Smooth muscle cell (in vitro differentiated cells): ENCODE data around the gene STKLD1. TPM values are rescaled to one million over a fixed set of nuclear protein-coding genes. Genes with fewer than 3 reads are reported as not detected.
"Not testable (repeated sequence)": the region's sequence is repeated elsewhere in the genome, so short reads cannot be mapped to it uniquely, and the experiment has no call there.

Experiments
- DNase-seq: peaks from one replicate; lab custom pipeline; 2025; ENCODE audit not compliant: unreplicated experiment; lab: John Stamatoyannopoulos, UW
- H2AFZ ChIP-seq: fragments of 200-600 bp; sonication (generic); 2 replicates; pipeline ENCODE4 v1.6.0; 2016; ENCODE audit warnings: antibody characterized with exemption, low read depth, mild to moderate bottlenecking
- H3F3A ChIP-seq: fragments of 200-600 bp; sonication (generic); 2 replicates; pipeline ENCODE4 v1.6.0; 2017; ENCODE audit warnings: antibody characterized with exemption, low read depth
- H3K27ac ChIP-seq: fragments of 200-600 bp; sonication (generic); 2 replicates; pipeline ENCODE4 v1.5.1; 2016; ENCODE audit warnings: low read depth, mild to moderate bottlenecking
- H3K27me3 ChIP-seq: fragments of 200-600 bp; sonication (generic); 2 replicates; pipeline ENCODE4 v1.6.1; 2016; ENCODE audit warnings: low read depth, mild to moderate bottlenecking
- H3K36me3 ChIP-seq: fragments of 200-600 bp; sonication (generic); 2 replicates; pipeline ENCODE4 v1.5.1; 2016; ENCODE audit warnings: low read depth
- H3K4me1 ChIP-seq: fragments of 200-600 bp; sonication (generic); 2 replicates; pipeline ENCODE4 v1.5.1; 2016; ENCODE audit warnings: low read depth
- H3K4me2 ChIP-seq: fragments of 200-600 bp; sonication (generic); 2 replicates; pipeline ENCODE4 v1.6.0; 2016; ENCODE audit warnings: mild to moderate bottlenecking
- H3K4me3 ChIP-seq: fragments of 200-600 bp; sonication (generic); 2 replicates; pipeline ENCODE4 v1.5.1; 2016; ENCODE audit warnings: mild to moderate bottlenecking
- H3K79me2 ChIP-seq: fragments of 200-600 bp; sonication (generic); 2 replicates; pipeline ENCODE4 v1.6.0; 2016; ENCODE audit warnings: low read depth, mild to moderate bottlenecking
- H3K9ac ChIP-seq: fragments of 200-600 bp; sonication (generic); 2 replicates; pipeline ENCODE4 v1.6.0; 2016; ENCODE audit warnings: low read depth
- H3K9me3 ChIP-seq: fragments of 200-600 bp; sonication (generic); replicated peaks from 2 replicates; pipeline ENCODE4 v1.5.1; 2016; ENCODE audit warnings: low read depth
- H4K20me1 ChIP-seq: fragments of 200-600 bp; sonication (generic); 2 replicates; pipeline ENCODE4 v1.6.0; 2016; ENCODE audit warnings: low read depth
- WGBS: methylation state at CpG from one replicate; pipeline ENCODE4 v1.1.7; 2016; ENCODE audit warnings: low lambda C conversion rate; 5-methylcytosine and 5-hydroxymethylcytosine counted together
- polyA plus RNA-seq: library from polyadenylated mRNA; unstranded; fragments of >200 nt; fragmentation: Nextera tagmentation; extraction: Ambion mirVana; gene quantifications from 2 replicates; pipeline ENCODE4 v1.2.1, GENCODE V29; 2016
- total RNA-seq: library from RNA; depleted of rRNA; stranded (reverse); fragments of >200 nt; gene quantifications from 2 replicates; pipeline ENCODE4 v1.2.3, GENCODE V29; 2014
- TF ChIP-seq, protein P1 (sequence below): fragments of 200-600 bp; sonication (generic); IDR thresholded peaks from 2 replicates; pipeline ENCODE4 v1.5.1; 2017; ENCODE audit warnings: borderline replicate concordance, mild to moderate bottlenecking, antibody characterized with exemption; ENCODE audit not compliant: insufficient read depth, poor library complexity, severe bottlenecking

The STKLD1 gene
- total and polyA plus RNA-seq, 2 experiments from 2014 or later = 0.90 to 2.7 TPM

DNA sequence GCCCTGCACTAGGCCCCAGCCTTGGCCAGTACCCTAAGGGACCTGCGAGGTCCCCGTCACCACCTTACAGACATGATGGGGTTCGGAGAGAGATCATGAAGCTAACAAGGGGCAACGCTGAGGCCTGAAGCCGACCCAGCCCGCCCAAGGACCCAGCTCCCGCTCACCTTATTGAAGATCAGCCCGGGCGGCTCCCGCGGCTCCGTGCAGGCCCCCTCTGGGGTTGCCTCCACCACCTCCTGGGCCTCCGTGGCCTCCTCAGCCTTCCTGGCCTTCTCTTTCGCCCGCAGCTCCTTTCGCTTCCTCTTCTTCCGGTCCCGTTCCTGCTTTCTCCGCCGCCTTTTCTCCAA, 43.8 kb upstream of the STKLD1 start:
- peaks cover 7% of the 10 kb centered on the region for H3K4me1 ChIP-seq
- peaks cover 7% of the 10 kb centered on the region for H3F3A ChIP-seq

DNA sequence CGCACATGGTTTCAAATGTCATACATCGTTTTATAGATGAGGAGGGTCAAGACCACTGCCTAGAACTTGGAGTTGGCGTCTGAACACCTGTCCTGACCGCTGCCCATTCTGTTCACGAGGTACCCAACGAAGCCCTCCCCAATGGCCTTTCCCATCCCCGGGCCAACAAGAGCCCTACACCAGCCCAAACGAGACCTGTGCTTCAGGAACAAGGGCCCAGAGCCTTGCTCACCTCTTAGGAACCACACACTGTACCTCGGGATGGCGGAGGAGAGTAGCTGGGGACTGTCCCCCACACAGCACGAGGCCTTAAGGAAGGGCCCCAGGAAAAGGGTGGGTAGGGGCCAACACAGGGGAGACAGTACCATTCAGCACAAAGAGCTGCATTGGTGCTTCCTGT, 43.2 kb upstream of the STKLD1 start:
- no peak for DNase-seq
- Histone ChIP-seq H3K4me3 (no peak overlapping the region), H4K20me1 (peaks cover 16% of the 10 kb centered on the region), H3K27ac (no peak overlapping the region), H3K27me3 (no peaks in the 10 kb centered on the region), H3K79me2 (peaks cover 21% of the 10 kb centered on the region), H3K36me3 (no peaks in the 10 kb centered on the region), H3K4me2 (no peak overlapping the region), H3K4me1 (peaks cover 7% of the 10 kb centered on the region), H3K9me3 (no peaks in the 10 kb centered on the region), H2AFZ (no peak overlapping the region), H3K9ac (no peak overlapping the region), H3F3A (peaks cover 7% of the 10 kb centered on the region)
- TF ChIP-seq, protein P1, sequence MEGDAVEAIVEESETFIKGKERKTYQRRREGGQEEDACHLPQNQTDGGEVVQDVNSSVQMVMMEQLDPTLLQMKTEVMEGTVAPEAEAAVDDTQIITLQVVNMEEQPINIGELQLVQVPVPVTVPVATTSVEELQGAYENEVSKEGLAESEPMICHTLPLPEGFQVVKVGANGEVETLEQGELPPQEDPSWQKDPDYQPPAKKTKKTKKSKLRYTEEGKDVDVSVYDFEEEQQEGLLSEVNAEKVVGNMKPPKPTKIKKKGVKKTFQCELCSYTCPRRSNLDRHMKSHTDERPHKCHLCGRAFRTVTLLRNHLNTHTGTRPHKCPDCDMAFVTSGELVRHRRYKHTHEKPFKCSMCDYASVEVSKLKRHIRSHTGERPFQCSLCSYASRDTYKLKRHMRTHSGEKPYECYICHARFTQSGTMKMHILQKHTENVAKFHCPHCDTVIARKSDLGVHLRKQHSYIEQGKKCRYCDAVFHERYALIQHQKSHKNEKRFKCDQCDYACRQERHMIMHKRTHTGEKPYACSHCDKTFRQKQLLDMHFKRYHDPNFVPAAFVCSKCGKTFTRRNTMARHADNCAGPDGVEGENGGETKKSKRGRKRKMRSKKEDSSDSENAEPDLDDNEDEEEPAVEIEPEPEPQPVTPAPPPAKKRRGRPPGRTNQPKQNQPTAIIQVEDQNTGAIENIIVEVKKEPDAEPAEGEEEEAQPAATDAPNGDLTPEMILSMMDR = no peak
- 96% methylated on average over 11 of the region's 11 CpGs for WGBS

More for the DNA sequence above, 43.8 kb upstream of the STKLD1 start:
- no peaks in the 10 kb centered on the region for H3K27me3 ChIP-seq
- 91% methylated on average over 14 of the region's 20 CpGs for WGBS
- H3K27ac ChIP-seq = no peak overlapping the region
- no peak overlapping the region for H2AFZ ChIP-seq
- DNase-seq = no peak
- peaks cover 21% of the 10 kb centered on the region for H3K79me2 ChIP-seq
- no peaks in the 10 kb centered on the region for H3K9me3 ChIP-seq
- H4K20me1 ChIP-seq = peaks cover 16% of the 10 kb centered on the region
- H3K4me2 ChIP-seq = no peak overlapping the region
- no peak overlapping the region for H3K9ac ChIP-seq
- no peaks in the 10 kb centered on the region for H3K36me3 ChIP-seq
- H3K4me3 ChIP-seq = no peak overlapping the region
- TF ChIP-seq, protein P1 = no peak

DNA sequence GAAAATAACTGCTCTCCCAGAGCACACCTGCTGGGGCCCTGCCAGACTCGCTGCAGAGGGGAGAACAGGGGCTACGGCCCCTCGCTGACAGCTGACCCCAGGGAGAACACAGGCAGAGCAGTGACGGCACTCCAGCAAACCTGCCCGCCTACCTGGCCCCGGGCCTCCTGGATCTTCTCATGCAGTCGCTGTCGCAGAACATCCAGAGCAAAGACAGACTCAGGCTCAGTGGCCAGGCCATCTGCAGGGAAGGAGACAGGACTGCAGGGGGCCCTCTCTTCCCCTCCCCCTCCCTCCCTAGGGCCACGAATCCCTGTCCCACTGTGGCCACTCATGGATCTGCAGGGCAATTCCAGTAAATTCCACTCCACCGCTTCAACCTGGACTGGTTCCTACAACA, 42.6 kb upstream of the STKLD1 start:
- Histone ChIP-seq H3K9me3 (no peaks in the 10 kb centered on the region), H3F3A (peaks cover 7% of the 10 kb centered on the region), H3K79me2 (peaks cover 21% of the 10 kb centered on the region), H2AFZ (no peak overlapping the region), H3K27me3 (no peaks in the 10 kb centered on the region), H3K9ac (no peak overlapping the region), H4K20me1 (peaks cover 16% of the 10 kb centered on the region), H3K4me1 (peaks cover 7% of the 10 kb centered on the region), H3K36me3 (no peaks in the 10 kb centered on the region), H3K27ac (no peak overlapping the region), H3K4me2 (no peak overlapping the region), H3K4me3 (no peak overlapping the region)
- 96% methylated on average over 10 of the region's 10 CpGs for WGBS
- TF ChIP-seq, protein P1 = no peak
- DNase-seq = no peak

DNA sequence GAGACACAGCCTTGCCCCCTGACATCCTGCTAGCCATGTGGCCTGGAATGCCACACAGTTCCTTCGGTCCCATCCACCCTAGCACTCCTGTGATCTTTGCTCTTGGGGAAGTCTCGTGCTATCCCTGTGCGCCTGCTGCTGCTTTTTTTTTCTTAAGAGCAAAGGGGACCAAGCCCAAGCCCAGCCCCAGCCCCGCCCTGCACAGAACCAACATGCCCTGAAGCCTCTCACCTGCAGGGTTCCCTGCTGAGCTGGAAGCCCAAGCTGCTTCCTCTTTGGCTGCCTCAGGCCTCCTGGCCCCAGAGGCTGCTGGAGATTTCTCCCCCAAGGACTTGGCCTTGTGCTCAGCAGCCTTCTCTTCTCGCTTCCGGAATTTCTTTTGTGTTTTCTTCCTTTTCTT, 42.0 kb upstream of the STKLD1 start:
- Histone ChIP-seq H3K4me2 (peak overlapping the region; percentile 99), H4K20me1 (peaks cover 16% of the 10 kb centered on the region), H3K4me1 (peaks cover 7% of the 10 kb centered on the region)

DNA sequence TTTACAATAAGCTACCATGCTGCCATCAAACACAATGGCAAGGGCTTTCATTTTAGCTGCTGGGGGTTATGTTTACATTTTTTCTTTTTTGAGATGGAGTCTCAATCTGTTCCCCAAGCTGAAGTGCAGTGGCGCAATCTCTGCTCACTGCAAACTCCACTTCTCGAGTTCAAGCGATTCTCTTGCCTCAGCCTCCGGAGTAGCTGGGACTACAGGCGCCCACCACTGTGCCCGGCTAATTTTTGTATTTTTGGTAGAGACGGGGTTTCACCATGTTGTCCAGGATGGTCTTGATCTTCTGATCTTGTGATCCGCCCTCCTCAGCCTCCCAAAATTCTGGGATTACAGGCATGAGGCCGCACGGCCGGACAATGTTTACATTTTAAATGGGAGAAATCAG, 41.3 kb upstream of the STKLD1 start:
- H3K27ac ChIP-seq, H3K27me3 ChIP-seq, H2AFZ ChIP-seq, DNase-seq, H3K4me1 ChIP-seq, H3F3A ChIP-seq, H3K9me3 ChIP-seq, H3K36me3 ChIP-seq: not testable (repeated sequence)
- WGBS = 64% methylated on average over 11 of the region's 11 CpGs
- Histone ChIP-seq H3K4me2 (peak overlapping the region; percentile 99), H3K9ac (peak overlapping the region; percentile 79), H3K4me3 (peak overlapping the region; percentile 98), H4K20me1 (peaks cover 16% of the 10 kb centered on the region), H3K79me2 (peaks cover 21% of the 10 kb centered on the region)

More for the DNA sequence above, 42.0 kb upstream of the STKLD1 start:
- H3K27ac ChIP-seq = no peak overlapping the region
- peaks cover 7% of the 10 kb centered on the region for H3F3A ChIP-seq
- H3K79me2 ChIP-seq = peaks cover 21% of the 10 kb centered on the region
- DNase-seq = no peak
- peak overlapping the region; percentile 98 for H3K4me3 ChIP-seq
- over 99% methylated on average over 6 of the region's 6 CpGs for WGBS
- H2AFZ ChIP-seq = no peak overlapping the region
- H3K27me3 ChIP-seq = no peaks in the 10 kb centered on the region
- TF ChIP-seq, protein P1 = no peak
- no peaks in the 10 kb centered on the region for H3K36me3 ChIP-seq
- no peak overlapping the region for H3K9ac ChIP-seq
- no peaks in the 10 kb centered on the region for H3K9me3 ChIP-seq
